Neutrophil (primary cell): ENCODE results near the gene RIN3.
A peak's percentile ranks its signal among the peaks of the same experiment; 100 is the strongest.

Experiments used
- H3K27ac ChIP-seq: fragments of 200-600 bp; sonication (generic); 2 replicates; pipeline ENCODE4 v1.5.1; 2016; ENCODE audit warnings: mild to moderate bottlenecking, moderate library complexity
- H3K27me3 ChIP-seq: fragments of 200-600 bp; sonication (generic); 2 replicates; pipeline ENCODE4 v1.6.0; 2016; ENCODE audit warnings: mild to moderate bottlenecking
- H3K36me3 ChIP-seq: fragments of 200-600 bp; sonication (generic); 2 replicates; pipeline ENCODE4 v1.5.1; 2017
- H3K4me1 ChIP-seq, 2 experiments: fragments of 200-600 bp in 1 of 2; sonication (generic) in 1 of 2; 1 replicate in 1 of 2; 2 replicates in 1 of 2; pipeline versions ENCODE4 v1.5.1 to v1.6.1; 2013 to 2016; ENCODE audit warnings: low read depth in 1 of 2, low read length in 1 of 2, mild to moderate bottlenecking in 1 of 2, moderate library complexity in 1 of 2; ENCODE audit not compliant: control insufficient read depth in 1 of 2, insufficient read depth in 1 of 2
- H3K4me3 ChIP-seq, 2 experiments: fragments of 200-600 bp in 1 of 2; sonication (generic) in 1 of 2; 1 replicate in 1 of 2; 2 replicates in 1 of 2; pipeline ENCODE4 v1.5.1; 2013 to 2016; ENCODE audit warnings: low read depth in 1 of 2, low read length in 1 of 2, mild to moderate bottlenecking in 1 of 2, moderate library complexity in 1 of 2
- H3K9me3 ChIP-seq: fragments of 200-600 bp; sonication (generic); 2 replicates; pipeline ENCODE4 v1.5.1; 2016
- TF ChIP-seq, protein P1 (sequence below): fragments of 200-600 bp; sonication (generic); IDR thresholded peaks from 2 replicates; pipeline ENCODE4 v1.5.1; 2016; ENCODE audit warnings: antibody characterized with exemption

The RIN3 gene

DNA sequence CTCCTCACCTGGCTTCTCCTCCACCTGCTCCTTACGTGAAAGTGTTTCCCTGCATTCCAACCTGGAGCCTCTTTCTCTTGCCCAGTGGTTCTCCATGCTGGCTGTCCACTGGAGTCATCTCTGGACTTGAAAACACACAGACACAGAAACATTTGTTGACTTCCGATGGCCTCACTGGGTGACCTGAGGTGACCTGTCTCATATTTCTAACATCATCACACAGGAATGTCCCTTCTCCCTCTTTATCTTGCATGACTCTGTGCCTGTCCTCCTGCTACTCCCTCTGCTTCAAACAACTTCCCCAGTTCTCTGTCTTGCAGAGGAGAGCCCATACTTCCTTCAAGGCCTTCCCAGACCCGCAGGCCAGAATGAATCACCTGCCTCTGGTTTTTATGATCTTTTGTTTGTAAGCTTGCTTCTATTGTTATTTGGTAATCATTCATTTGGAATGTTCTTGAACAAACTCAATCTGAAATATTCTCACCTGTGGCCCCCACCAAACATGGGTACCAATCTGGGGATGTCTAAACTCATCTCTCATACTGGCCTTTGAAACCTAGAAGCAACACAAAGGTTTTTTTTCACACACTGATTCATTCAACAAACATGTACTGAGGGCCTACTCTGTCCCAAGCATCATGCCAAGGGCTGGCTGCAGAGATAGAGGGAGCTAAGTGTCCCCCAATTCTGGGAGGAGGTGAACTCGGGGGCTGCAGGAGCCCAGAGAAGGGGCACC is 9.7 kb upstream of the RIN3 start:
- no peak overlapping the region for H3K27ac ChIP-seq

DNA sequence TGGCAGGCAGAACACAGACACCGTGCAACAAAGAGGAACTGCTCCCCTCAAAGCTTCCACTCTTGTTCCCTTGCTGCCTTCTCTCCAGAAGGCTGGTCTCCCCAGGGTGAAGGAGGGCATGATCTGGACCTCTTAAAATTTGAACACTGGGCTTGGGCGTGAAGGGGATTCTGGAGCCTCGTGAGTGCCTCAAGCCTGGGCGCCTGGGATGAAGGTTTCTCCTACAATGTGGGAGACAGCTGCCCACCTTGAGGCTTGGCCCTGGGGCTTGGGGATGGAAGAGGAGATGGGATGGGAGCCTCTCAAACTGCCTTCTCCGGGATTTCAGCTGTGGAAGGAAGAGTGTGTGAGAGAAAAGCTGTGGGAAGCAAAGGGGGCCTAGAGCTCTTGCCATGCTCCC is 7.8 kb upstream of the RIN3 start:
- Histone ChIP-seq H3K9me3 (no peaks in the 10 kb centered on the region), H3K36me3 (no peaks in the 10 kb centered on the region), H3K4me3 (no peak overlapping the region), H3K27ac (no peak overlapping the region), H3K27me3 (no peaks in the 10 kb centered on the region), H3K4me1 (peaks cover 21% of the 10 kb centered on the region in 2 experiments)
- TF ChIP-seq, protein P1, sequence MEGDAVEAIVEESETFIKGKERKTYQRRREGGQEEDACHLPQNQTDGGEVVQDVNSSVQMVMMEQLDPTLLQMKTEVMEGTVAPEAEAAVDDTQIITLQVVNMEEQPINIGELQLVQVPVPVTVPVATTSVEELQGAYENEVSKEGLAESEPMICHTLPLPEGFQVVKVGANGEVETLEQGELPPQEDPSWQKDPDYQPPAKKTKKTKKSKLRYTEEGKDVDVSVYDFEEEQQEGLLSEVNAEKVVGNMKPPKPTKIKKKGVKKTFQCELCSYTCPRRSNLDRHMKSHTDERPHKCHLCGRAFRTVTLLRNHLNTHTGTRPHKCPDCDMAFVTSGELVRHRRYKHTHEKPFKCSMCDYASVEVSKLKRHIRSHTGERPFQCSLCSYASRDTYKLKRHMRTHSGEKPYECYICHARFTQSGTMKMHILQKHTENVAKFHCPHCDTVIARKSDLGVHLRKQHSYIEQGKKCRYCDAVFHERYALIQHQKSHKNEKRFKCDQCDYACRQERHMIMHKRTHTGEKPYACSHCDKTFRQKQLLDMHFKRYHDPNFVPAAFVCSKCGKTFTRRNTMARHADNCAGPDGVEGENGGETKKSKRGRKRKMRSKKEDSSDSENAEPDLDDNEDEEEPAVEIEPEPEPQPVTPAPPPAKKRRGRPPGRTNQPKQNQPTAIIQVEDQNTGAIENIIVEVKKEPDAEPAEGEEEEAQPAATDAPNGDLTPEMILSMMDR, result no peak

More for the DNA sequence above, 9.7 kb upstream of the RIN3 start:
- no peaks in the 10 kb centered on the region for H3K36me3 ChIP-seq
- H3K9me3 ChIP-seq, result no peaks in the 10 kb centered on the region
- no peak overlapping the region for H3K4me3 ChIP-seq
- H3K27me3 ChIP-seq, result no peaks in the 10 kb centered on the region
- TF ChIP-seq, protein P1, result no peak
- H3K4me1 ChIP-seq, result peaks cover 21% of the 10 kb centered on the region in 2 experiments

DNA sequence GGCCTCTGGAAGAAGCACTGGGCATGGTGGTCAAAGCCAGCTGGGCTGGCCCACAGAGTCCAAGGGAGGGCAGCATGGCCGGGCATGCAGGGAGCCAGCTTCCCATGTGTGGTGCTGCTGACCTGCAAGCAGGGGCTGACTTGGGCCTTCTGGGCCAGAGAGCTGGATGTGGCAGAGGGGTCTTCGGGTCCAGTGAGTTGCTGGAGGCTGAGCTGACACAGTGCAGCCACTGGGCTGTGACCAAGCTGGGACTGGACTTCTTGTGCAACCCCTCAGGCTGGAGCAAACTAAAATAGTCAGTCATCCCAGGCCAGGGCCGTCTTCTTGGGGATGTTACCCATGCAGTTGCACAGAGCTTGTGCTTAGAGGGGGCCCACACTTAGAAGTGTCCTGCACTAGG is 7.3 kb upstream of the RIN3 start:
- Histone ChIP-seq H3K9me3 (no peaks in the 10 kb centered on the region), H3K27ac (no peak overlapping the region), H3K4me3 (no peak overlapping the region), H3K27me3 (no peaks in the 10 kb centered on the region), H3K36me3 (no peaks in the 10 kb centered on the region), H3K4me1 (peaks cover 21% of the 10 kb centered on the region in 2 experiments)
- TF ChIP-seq, protein P1, result no peak

DNA sequence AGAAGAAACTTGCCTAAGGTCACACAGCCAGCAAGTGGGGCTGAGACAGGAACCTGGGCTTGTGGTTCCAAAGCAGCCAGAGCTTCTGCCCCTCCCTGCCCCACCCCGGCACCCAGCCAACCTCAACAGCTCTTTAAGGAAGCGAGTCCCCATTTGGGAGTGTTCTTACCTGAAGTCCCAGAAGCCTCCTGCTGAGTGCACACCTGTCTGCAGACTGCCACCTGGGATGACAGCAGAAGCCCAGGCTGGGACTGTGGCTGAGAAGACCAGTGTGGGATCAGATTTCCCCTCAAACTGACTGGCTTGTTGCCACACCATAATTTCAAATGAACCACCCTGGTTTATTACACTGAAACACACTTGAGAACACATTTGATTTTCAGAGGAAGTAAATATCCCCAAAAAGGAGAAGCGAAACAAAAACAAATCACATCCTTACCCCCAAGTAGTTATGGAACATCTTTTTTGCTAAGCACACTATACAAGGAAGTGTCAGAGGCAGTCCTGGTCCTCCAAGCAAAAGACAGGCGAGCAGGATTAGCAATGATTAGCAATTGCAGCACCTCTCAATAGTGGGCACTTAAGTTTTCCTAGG is 6.3 kb upstream of the RIN3 start:
- Histone ChIP-seq H3K4me3 (peak overlapping the region in 1 of 2 experiments; percentile 22), H3K4me1 (peaks cover 19 to 21% of the 10 kb centered on the region in 2 experiments), H3K9me3 (no peaks in the 10 kb centered on the region), H3K27me3 (no peaks in the 10 kb centered on the region), H3K36me3 (no peaks in the 10 kb centered on the region), H3K27ac (peak overlapping the region; percentile 80)
- TF ChIP-seq, protein P1, result no peak

DNA sequence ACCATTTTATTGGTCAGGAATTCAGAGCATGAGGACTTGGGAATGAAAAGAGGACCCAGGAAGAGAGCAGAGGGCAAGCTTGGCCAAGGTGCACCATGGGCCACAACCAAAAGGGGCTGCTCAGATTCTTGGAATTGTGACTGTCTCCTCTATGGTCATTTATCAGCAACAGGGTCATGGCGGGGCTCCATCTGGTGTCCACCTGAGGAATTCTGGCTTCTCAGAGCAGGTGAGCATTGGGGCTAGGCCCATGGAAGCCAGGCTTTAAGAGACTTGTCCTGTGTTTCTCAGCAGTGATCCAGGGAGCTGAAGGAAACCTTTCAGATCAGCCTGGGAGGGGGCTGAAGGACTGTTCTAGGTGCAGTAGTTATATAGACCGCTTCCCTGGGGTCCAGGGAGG is 2.6 kb upstream of the RIN3 start:
- no peak overlapping the region for H3K4me3 ChIP-seq
- no peaks in the 10 kb centered on the region for H3K27me3 ChIP-seq
- H3K9me3 ChIP-seq, result no peaks in the 10 kb centered on the region
- no peak overlapping the region for H3K27ac ChIP-seq
- no peaks in the 10 kb centered on the region for H3K36me3 ChIP-seq
- peaks cover 47 to 48% of the 10 kb centered on the region in 2 experiments for H3K4me1 ChIP-seq
- TF ChIP-seq, protein P1, result no peak
